ENCODE results near the gene TTC13. TPM values are rescaled to one million over a fixed set of nuclear protein-coding genes. Genes with fewer than 3 reads are reported as not detected.
"Not testable (repeated sequence)": the region's sequence is repeated elsewhere in the genome, so short reads cannot be mapped to it uniquely, and the experiment has no call there.

TTC13 gene
- total and polyA plus RNA-seq, 2 of the 13 experiments (the other 11 are each of a cell fraction or from before 2014, with no cell fraction given) = 5.8 to 15.9 TPM

DNA sequence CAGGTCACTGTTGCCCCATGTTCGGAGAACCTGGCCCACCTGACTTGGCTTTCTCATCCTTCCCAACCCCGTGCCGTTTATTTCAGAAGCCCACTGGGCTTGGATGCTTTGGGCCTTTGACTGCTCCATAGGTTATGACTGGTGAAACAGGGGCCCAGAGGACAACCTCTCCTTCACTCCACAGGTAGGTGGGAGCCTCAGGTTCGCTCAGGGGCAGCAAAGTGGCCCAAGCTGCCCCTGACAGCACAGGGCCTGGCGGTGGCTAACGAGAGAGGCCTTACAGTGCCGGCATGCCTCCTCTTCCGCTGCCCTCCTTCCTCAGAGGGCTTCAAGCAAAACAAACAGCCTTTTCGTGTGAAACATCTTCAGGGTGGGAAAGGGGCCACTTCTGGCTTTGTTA, 44.5 kb upstream of the TTC13 start (continued):
- TF ChIP-seq, protein P1, sequence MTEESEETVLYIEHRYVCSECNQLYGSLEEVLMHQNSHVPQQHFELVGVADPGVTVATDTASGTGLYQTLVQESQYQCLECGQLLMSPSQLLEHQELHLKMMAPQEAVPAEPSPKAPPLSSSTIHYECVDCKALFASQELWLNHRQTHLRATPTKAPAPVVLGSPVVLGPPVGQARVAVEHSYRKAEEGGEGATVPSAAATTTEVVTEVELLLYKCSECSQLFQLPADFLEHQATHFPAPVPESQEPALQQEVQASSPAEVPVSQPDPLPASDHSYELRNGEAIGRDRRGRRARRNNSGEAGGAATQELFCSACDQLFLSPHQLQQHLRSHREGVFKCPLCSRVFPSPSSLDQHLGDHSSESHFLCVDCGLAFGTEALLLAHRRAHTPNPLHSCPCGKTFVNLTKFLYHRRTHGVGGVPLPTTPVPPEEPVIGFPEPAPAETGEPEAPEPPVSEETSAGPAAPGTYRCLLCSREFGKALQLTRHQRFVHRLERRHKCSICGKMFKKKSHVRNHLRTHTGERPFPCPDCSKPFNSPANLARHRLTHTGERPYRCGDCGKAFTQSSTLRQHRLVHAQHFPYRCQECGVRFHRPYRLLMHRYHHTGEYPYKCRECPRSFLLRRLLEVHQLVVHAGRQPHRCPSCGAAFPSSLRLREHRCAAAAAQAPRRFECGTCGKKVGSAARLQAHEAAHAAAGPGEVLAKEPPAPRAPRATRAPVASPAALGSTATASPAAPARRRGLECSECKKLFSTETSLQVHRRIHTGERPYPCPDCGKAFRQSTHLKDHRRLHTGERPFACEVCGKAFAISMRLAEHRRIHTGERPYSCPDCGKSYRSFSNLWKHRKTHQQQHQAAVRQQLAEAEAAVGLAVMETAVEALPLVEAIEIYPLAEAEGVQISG (CRISPR knock-in tag; IDR thresholded peaks at IDR 0.05) = no peak
- TF ChIP-seq GZF1 (CRISPR knock-in tag; IDR thresholded peaks at IDR 0.05) = no peak
- TF ChIP-seq KLF6 (CRISPR knock-in tag; IDR thresholded peaks at IDR 0.05) = no peak
- TF ChIP-seq, protein P2, sequence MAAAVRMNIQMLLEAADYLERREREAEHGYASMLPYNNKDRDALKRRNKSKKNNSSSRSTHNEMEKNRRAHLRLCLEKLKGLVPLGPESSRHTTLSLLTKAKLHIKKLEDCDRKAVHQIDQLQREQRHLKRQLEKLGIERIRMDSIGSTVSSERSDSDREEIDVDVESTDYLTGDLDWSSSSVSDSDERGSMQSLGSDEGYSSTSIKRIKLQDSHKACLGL (CRISPR knock-in tag; IDR thresholded peaks at IDR 0.05) = no peak
- no peak for TF ChIP-seq MTF1 (CRISPR knock-in tag; IDR thresholded peaks at IDR 0.05)
- TF ChIP-seq GATAD2A (CRISPR knock-in tag; IDR thresholded peaks at IDR 0.05) = no peak
- TF ChIP-seq, protein P3, sequence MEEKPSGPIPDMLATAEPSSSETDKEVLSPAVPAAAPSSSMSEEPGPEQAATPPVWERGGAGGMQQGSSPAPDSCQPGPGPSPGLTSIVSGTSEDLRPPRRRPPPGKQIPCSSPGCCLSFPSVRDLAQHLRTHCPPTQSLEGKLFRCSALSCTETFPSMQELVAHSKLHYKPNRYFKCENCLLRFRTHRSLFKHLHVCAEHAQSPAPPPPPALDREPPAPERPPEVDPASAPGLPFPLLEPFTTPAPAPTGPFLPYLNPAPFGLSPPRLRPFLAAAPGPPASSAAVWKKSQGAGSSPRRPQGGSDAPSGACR (CRISPR knock-in tag; IDR thresholded peaks at IDR 0.05) = no peak

DNA sequence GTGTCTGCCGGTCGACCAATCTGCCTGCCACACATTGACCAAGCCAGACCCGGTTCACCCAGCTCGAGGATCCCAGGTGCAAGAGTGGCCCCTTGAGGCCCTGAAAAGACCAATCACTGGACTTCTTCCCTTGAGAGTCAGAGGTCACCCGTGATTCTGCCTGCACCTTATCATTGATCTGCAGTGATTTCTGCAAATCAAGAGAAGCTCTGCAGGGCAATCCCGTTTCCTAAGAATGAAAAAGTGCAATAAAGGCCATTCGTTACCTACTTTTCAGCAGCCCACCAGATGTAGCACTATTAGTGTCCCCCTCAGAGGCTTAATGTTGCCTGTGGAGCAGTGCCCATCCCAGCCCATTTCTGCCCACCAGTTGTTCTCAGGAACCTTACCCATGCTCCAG, 43.9 kb upstream of the TTC13 start:
- 43% methylated on average over 7 of the region's 7 CpGs for WGBS (ENCODE audit: low lambda C conversion rate)
- H3K79me2 ChIP-seq (ENCODE audit: insufficient read depth, low read length); H3K4me1 ChIP-seq (ENCODE audit: insufficient read depth, low read length); intact Hi-C loops (cut with micrococcal nuclease; ENCODE audit: unreplicated experiment); DNase-seq (ENCODE audit: low spot score); in situ Hi-C loops (cut with HindIII; ENCODE audit: extremely low pct_ligation_motif_present, low pct_unique_long_range_greater_than_20kb); H4K20me1 ChIP-seq (ENCODE audit: insufficient read depth, low read length); H3K36me3 ChIP-seq (replicated peaks in 1 of 2; ENCODE audit: control insufficient read depth in 1 of 2, insufficient read depth in 2 of 2, low read length in 2 of 2); H2AFZ ChIP-seq (ENCODE audit: low read length); H3K27ac ChIP-seq (ENCODE audit: extremely low read length, insufficient read depth, low read length); FAIRE-seq; H3K27me3 ChIP-seq (ENCODE audit: control insufficient read depth in 1 of 2, insufficient read depth in 2 of 2, low read length in 2 of 2); ATAC-seq; BruUV-seq (replicated peaks); H3K9me3 ChIP-seq (ENCODE audit: low read length); H3K4me2 ChIP-seq (ENCODE audit: low read depth, low read length); CTCF ChIA-PET (ENCODE audit: low intra/inter-chr PET ratio, low total read pairs); POLR2A ChIA-PET; H3K4me3 ChIP-seq (replicated peaks in 1 of 3; ENCODE audit: insufficient read depth in 1 of 3, low read depth in 2 of 3, low read length in 3 of 3); H3K9ac ChIP-seq (ENCODE audit: insufficient read depth, low read depth, low read length): not testable (repeated sequence)
